Liver (tissue), 9 donors: Measurements from ENCODE around the gene SH3RF3. TPM values are rescaled to one million over a fixed set of nuclear protein-coding genes. Genes with fewer than 3 reads are reported as not detected.

ENCODE experiments used
- DNase-seq: peaks from one replicate; pipeline ENCODE4 v3.0.0-alpha.2; 2017; ENCODE audit warnings: low spot score
- H3K27ac ChIP-seq, 2 donors: one replicate each; pipeline ENCODE4 v1.7.0; 2013; ENCODE audit warnings: inconsistent platforms in 2 of 2, low read length in 2 of 2, control low read depth in 1 of 2, low read depth in 1 of 2, mild to moderate bottlenecking in 1 of 2
- H3K27me3 ChIP-seq, 4 donors: one replicate each; pipeline versions ENCODE4 v1.6.1 to v1.7.0; 2013; ENCODE audit warnings: low read length in 3 of 4, inconsistent platforms in 1 of 4, mild to moderate bottlenecking in 1 of 4, moderate library complexity in 1 of 4; ENCODE audit not compliant: control insufficient read depth in 4 of 4, insufficient read depth in 4 of 4
- H3K36me3 ChIP-seq, 4 donors: one replicate each; pipeline versions ENCODE4 v1.6.1 to v1.7.0; 2013; ENCODE audit warnings: low read length in 3 of 4, mild to moderate bottlenecking in 3 of 4, low read depth in 1 of 4, moderate library complexity in 1 of 4; ENCODE audit not compliant: control insufficient read depth in 4 of 4, insufficient read depth in 3 of 4
- H3K4me1 ChIP-seq, 4 donors: one replicate each; pipeline versions ENCODE4 v1.6.1 to v1.7.0; 2013; ENCODE audit warnings: low read length in 3 of 4, mild to moderate bottlenecking in 3 of 4, moderate library complexity in 1 of 4; ENCODE audit not compliant: control insufficient read depth in 4 of 4, insufficient read depth in 4 of 4
- H3K4me3 ChIP-seq, 3 donors: one replicate each; pipeline versions ENCODE4 v1.6.1 to v1.7.0; 2013; ENCODE audit warnings: low read length in 3 of 3, control low read depth in 1 of 3, low read depth in 1 of 3, mild to moderate bottlenecking in 1 of 3
- H3K9ac ChIP-seq, 2 donors: one replicate each; pipeline ENCODE4 v1.7.0; 2013; ENCODE audit warnings: low read length in 2 of 2, mild to moderate bottlenecking in 2 of 2, moderate library complexity in 2 of 2, control low read depth in 1 of 2, low read depth in 1 of 2
- H3K9me3 ChIP-seq, 4 donors: one replicate each; pipeline versions ENCODE4 v1.6.1 to v1.7.0; 2013; ENCODE audit warnings: low read length in 3 of 4; ENCODE audit not compliant: control insufficient read depth in 4 of 4
- CTCF ChIP-seq: fragments of 150-350 bp; IDR thresholded peaks from 2 replicates; pipeline ENCODE4 v1.5.1; 2017; ENCODE audit warnings: improper control_type of control experiment, low read depth, low read length; ENCODE audit not compliant: missing input control
- EGR1 ChIP-seq, 2 donors: IDR thresholded peaks; 2 replicates each; pipeline ENCODE4 v1.6.1; 2016 to 2018; ENCODE audit warnings: antibody characterized with exemption in 2 of 2, low read depth in 2 of 2
- FOXA1 ChIP-seq: IDR thresholded peaks from 2 replicates; pipeline ENCODE4 v1.6.1; 2016; ENCODE audit warnings: antibody characterized with exemption
- FOXA2 ChIP-seq: IDR thresholded peaks from 2 replicates; pipeline ENCODE4 v1.6.1; 2016; ENCODE audit warnings: antibody characterized with exemption
- GABPA ChIP-seq, 2 donors: IDR thresholded peaks in 1 of 2; conservative IDR thresholded peaks in 1 of 2; 2 replicates each; pipeline ENCODE4 v1.6.1; 2016; ENCODE audit warnings: antibody characterized with exemption in 2 of 2, mild to moderate bottlenecking in 1 of 2, moderate library complexity in 1 of 2
- HNF4A ChIP-seq, 2 donors: conservative IDR thresholded peaks; 2 replicates each; pipeline ENCODE4 v1.6.1; 2016; ENCODE audit warnings: antibody characterized with exemption in 2 of 2, mild to moderate bottlenecking in 2 of 2
- HNF4G ChIP-seq: IDR thresholded peaks from 2 replicates; pipeline ENCODE4 v1.6.1; 2016; ENCODE audit warnings: antibody characterized with exemption
- JUND ChIP-seq, 2 donors: IDR thresholded peaks; 2 replicates each; pipeline ENCODE4 v1.6.1; 2016; ENCODE audit warnings: antibody characterized with exemption in 2 of 2
- NR2F2 ChIP-seq: IDR thresholded peaks from 2 replicates; pipeline ENCODE4 v1.6.1; 2016; ENCODE audit warnings: antibody characterized with exemption
- RAD21 ChIP-seq, 2 donors: IDR thresholded peaks; 2 replicates each; pipeline ENCODE4 v1.6.1; 2016; ENCODE audit warnings: antibody characterized with exemption in 2 of 2, mild to moderate bottlenecking in 2 of 2
- RXRA ChIP-seq, 2 donors: IDR thresholded peaks; 2 replicates each; pipeline ENCODE4 v1.6.1; 2017 to 2018; ENCODE audit warnings: antibody characterized with exemption in 2 of 2, mild to moderate bottlenecking in 1 of 2
- SP1 ChIP-seq: IDR thresholded peaks from 2 replicates; pipeline ENCODE4 v1.6.1; 2018; ENCODE audit warnings: antibody characterized with exemption, mild to moderate bottlenecking
- TAF1 ChIP-seq: conservative IDR thresholded peaks from 2 replicates; pipeline ENCODE4 v1.6.1; 2016; ENCODE audit warnings: antibody characterized with exemption, mild to moderate bottlenecking
- YY1 ChIP-seq: IDR thresholded peaks from 2 replicates; pipeline ENCODE4 v1.6.1; 2016; ENCODE audit warnings: antibody characterized with exemption, mild to moderate bottlenecking
- WGBS: extraction: QIAGEN DNeasy Blood & Tissue Kit; methylation state at CpG from one replicate; pipeline ENCODE4 v1.1.7; 2013; 5-methylcytosine and 5-hydroxymethylcytosine counted together
- polyA plus RNA-seq, 2 donors: library from polyadenylated mRNA; stranded (reverse) in 1 of 2; unstranded in 1 of 2; fragments of 200-250 nt in 1 of 2; fragments of >200 nt in 1 of 2; fragmentation: Nextera tagmentation in 1 of 2; extraction: Ambion mirVana in 1 of 2; gene quantifications; one replicate each; pipeline versions ENCODE4 v1.2.1 to v1.2.3, GENCODE V29; 2013 to 2015
- total RNA-seq, 2 donors: library from RNA; depleted of rRNA; stranded (reverse); fragments of >200 nt; gene quantifications; one replicate each; pipeline ENCODE4 v1.2.3, GENCODE V29; 2014
- TF ChIP-seq, protein P1 (sequence below): IDR thresholded peaks from 2 replicates; pipeline ENCODE4 v1.6.1; 2016; ENCODE audit warnings: antibody characterized with exemption, mild to moderate bottlenecking
- TF ChIP-seq, protein P2 (sequence below): IDR thresholded peaks from 2 replicates; pipeline ENCODE4 v1.6.1; 2016; ENCODE audit warnings: antibody characterized with exemption
- TF ChIP-seq, protein P3 (sequence below): IDR thresholded peaks from 2 replicates; pipeline ENCODE4 v1.6.1; 2016; ENCODE audit warnings: antibody characterized with exemption
- TF ChIP-seq, protein P4 (sequence below): IDR thresholded peaks from 2 replicates; pipeline ENCODE4 v1.6.1; 2016; ENCODE audit warnings: antibody characterized with exemption
- donor health status: healthy.
- donor health status: healthy.
- donor health status: healthy.
- donor health status: healthy.
- donor health status: healthy.

Gene SH3RF3
- total and polyA plus RNA-seq, 4 donors: 0.11 to 1.0 (median 0.54) TPM

- TF ChIP-seq, protein P1, sequence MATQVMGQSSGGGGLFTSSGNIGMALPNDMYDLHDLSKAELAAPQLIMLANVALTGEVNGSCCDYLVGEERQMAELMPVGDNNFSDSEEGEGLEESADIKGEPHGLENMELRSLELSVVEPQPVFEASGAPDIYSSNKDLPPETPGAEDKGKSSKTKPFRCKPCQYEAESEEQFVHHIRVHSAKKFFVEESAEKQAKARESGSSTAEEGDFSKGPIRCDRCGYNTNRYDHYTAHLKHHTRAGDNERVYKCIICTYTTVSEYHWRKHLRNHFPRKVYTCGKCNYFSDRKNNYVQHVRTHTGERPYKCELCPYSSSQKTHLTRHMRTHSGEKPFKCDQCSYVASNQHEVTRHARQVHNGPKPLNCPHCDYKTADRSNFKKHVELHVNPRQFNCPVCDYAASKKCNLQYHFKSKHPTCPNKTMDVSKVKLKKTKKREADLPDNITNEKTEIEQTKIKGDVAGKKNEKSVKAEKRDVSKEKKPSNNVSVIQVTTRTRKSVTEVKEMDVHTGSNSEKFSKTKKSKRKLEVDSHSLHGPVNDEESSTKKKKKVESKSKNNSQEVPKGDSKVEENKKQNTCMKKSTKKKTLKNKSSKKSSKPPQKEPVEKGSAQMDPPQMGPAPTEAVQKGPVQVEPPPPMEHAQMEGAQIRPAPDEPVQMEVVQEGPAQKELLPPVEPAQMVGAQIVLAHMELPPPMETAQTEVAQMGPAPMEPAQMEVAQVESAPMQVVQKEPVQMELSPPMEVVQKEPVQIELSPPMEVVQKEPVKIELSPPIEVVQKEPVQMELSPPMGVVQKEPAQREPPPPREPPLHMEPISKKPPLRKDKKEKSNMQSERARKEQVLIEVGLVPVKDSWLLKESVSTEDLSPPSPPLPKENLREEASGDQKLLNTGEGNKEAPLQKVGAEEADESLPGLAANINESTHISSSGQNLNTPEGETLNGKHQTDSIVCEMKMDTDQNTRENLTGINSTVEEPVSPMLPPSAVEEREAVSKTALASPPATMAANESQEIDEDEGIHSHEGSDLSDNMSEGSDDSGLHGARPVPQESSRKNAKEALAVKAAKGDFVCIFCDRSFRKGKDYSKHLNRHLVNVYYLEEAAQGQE: no peak
- TF ChIP-seq, protein P2, sequence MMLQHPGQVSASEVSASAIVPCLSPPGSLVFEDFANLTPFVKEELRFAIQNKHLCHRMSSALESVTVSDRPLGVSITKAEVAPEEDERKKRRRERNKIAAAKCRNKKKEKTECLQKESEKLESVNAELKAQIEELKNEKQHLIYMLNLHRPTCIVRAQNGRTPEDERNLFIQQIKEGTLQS: no peak
- no peak for TF ChIP-seq HNF4A (conservative IDR thresholded peaks at IDR 0.05)
- TF ChIP-seq GABPA (IDR thresholded peaks at IDR 0.05 in 1 of 2, conservative IDR thresholded peaks at IDR 0.05 in 1 of 2): no peak
- TF ChIP-seq JUND (IDR thresholded peaks at IDR 0.05): no peak
- TF ChIP-seq FOXA1: no peak
- no peak for TF ChIP-seq NR2F2
- TF ChIP-seq RAD21 (IDR thresholded peaks at IDR 0.05): no peak
- TF ChIP-seq RXRA (IDR thresholded peaks at IDR 0.05): no peak
- no peak for TF ChIP-seq SP1
- no peak for TF ChIP-seq HNF4G
- TF ChIP-seq, protein P3, sequence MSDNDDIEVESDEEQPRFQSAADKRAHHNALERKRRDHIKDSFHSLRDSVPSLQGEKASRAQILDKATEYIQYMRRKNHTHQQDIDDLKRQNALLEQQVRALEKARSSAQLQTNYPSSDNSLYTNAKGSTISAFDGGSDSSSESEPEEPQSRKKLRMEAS: no peak
- TF ChIP-seq, protein P4, sequence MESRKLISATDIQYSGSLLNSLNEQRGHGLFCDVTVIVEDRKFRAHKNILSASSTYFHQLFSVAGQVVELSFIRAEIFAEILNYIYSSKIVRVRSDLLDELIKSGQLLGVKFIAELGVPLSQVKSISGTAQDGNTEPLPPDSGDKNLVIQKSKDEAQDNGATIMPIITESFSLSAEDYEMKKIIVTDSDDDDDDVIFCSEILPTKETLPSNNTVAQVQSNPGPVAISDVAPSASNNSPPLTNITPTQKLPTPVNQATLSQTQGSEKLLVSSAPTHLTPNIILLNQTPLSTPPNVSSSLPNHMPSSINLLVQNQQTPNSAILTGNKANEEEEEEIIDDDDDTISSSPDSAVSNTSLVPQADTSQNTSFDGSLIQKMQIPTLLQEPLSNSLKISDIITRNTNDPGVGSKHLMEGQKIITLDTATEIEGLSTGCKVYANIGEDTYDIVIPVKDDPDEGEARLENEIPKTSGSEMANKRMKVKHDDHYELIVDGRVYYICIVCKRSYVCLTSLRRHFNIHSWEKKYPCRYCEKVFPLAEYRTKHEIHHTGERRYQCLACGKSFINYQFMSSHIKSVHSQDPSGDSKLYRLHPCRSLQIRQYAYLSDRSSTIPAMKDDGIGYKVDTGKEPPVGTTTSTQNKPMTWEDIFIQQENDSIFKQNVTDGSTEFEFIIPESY: no peak
- no peak for TF ChIP-seq TAF1
- TF ChIP-seq YY1: no peak
- TF ChIP-seq EGR1 (IDR thresholded peaks at IDR 0.05; ENCODE audit: low read depth in 2 of 2): no peak
- TF ChIP-seq CTCF: no peak
- WGBS: 65% methylated on average over 3 of the region's 3 CpGs
- Histone ChIP-seq H3K9ac (no peak overlapping the region), H3K4me3 (no peak overlapping the region), H3K4me1 (no peaks in the 10 kb centered on the region), H3K27ac (no peak overlapping the region), H3K36me3 (no peaks in the 10 kb centered on the region), H3K9me3 (no peaks in the 10 kb centered on the region), H3K27me3 (no peaks in the 10 kb centered on the region)
- DNase-seq: no peak
Measured at GRCh38 chr2:109080757-109081156, 48.2 kb upstream of the SH3RF3 start.

GRCh38 chr2:109081374-109081773, 47.6 kb upstream of the SH3RF3 start:
- no peaks in the 10 kb centered on the region for H3K27me3 ChIP-seq
- no peak for DNase-seq
- TF ChIP-seq YY1: no peak
- TF ChIP-seq, protein P2: no peak
- TF ChIP-seq HNF4G: no peak
- TF ChIP-seq EGR1 (IDR thresholded peaks at IDR 0.05; ENCODE audit: low read depth in 2 of 2): no peak
- no peak for TF ChIP-seq TAF1
- TF ChIP-seq FOXA2: no peak
- TF ChIP-seq CTCF: no peak
- TF ChIP-seq NR2F2: no peak
- TF ChIP-seq, protein P1: no peak
- no peaks in the 10 kb centered on the region for H3K36me3 ChIP-seq
- H3K9me3 ChIP-seq: no peaks in the 10 kb centered on the region
- H3K4me1 ChIP-seq: no peaks in the 10 kb centered on the region
- no peak overlapping the region for H3K9ac ChIP-seq
- H3K4me3 ChIP-seq: no peak overlapping the region
- 84% methylated on average over 8 of the region's 8 CpGs for WGBS
- H3K27ac ChIP-seq: no peak overlapping the region
